HFF-Myc (cell line): ENCODE data around the gene KLF1.

Experiments used
- DNase-seq: peaks from one replicate; pipeline ENCODE4 v3.0.0-alpha.2; 2011; ENCODE audit warnings: low read depth; ENCODE audit errors: extremely low read depth
- H3K4me3 ChIP-seq: replicated peaks from 2 replicates; pipeline ENCODE4 v1.5.1; 2011; ENCODE audit warnings: low read depth, mild to moderate bottlenecking, control low read depth, low read length
- TF ChIP-seq, protein P1 (sequence below): IDR thresholded peaks from 2 replicates; pipeline ENCODE4 v1.5.1; 2012; ENCODE audit warnings: mild to moderate bottlenecking, low read depth, low read length, control low read depth; ENCODE audit errors: missing control alignments

The KLF1 gene

GRCh38 chr19:12886969-12887747, at the start of gene KLF1:
Gene KLF1, minus strand, starts transcription at chr19:12887201. Its CDS starts 61 bp downstream, at chr19:12887140.
- H3K4me3 ChIP-seq, result no peak within 1 kb of the TSS
- TF ChIP-seq, protein P1, sequence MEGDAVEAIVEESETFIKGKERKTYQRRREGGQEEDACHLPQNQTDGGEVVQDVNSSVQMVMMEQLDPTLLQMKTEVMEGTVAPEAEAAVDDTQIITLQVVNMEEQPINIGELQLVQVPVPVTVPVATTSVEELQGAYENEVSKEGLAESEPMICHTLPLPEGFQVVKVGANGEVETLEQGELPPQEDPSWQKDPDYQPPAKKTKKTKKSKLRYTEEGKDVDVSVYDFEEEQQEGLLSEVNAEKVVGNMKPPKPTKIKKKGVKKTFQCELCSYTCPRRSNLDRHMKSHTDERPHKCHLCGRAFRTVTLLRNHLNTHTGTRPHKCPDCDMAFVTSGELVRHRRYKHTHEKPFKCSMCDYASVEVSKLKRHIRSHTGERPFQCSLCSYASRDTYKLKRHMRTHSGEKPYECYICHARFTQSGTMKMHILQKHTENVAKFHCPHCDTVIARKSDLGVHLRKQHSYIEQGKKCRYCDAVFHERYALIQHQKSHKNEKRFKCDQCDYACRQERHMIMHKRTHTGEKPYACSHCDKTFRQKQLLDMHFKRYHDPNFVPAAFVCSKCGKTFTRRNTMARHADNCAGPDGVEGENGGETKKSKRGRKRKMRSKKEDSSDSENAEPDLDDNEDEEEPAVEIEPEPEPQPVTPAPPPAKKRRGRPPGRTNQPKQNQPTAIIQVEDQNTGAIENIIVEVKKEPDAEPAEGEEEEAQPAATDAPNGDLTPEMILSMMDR, result no peak
- DNase-seq, result no peak

DNA sequence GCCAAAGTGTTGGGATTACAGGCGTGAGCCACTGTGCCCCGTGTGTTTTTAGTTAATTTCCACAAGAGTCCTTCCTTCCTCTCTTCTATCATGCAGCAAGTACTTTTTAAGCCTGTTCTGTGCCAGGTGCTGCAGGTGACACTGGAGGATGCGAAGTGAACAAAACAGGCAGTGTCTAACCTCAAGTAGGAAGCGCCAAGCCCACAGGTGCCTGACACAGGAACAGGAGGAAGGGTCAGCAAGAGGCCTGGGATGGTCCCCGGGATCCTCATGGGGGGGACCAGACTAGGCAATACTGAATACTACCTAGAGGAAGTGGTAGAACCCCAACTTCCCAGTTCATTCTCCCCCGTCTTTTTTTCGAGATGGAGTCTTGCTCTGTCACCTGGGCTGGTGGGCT, 49.6 kb upstream of the KLF1 start:
- TF ChIP-seq, protein P1, result no peak
- H3K4me3 ChIP-seq, result no peak overlapping the region

GRCh38 chr19:12935071-12935470, 48.1 kb upstream of the KLF1 start:
- TF ChIP-seq, protein P1, result no peak
- no peak for DNase-seq
- H3K4me3 ChIP-seq, result no peak overlapping the region

More for the DNA sequence above, 49.6 kb upstream of the KLF1 start:
- DNase-seq, result no peak

DNA sequence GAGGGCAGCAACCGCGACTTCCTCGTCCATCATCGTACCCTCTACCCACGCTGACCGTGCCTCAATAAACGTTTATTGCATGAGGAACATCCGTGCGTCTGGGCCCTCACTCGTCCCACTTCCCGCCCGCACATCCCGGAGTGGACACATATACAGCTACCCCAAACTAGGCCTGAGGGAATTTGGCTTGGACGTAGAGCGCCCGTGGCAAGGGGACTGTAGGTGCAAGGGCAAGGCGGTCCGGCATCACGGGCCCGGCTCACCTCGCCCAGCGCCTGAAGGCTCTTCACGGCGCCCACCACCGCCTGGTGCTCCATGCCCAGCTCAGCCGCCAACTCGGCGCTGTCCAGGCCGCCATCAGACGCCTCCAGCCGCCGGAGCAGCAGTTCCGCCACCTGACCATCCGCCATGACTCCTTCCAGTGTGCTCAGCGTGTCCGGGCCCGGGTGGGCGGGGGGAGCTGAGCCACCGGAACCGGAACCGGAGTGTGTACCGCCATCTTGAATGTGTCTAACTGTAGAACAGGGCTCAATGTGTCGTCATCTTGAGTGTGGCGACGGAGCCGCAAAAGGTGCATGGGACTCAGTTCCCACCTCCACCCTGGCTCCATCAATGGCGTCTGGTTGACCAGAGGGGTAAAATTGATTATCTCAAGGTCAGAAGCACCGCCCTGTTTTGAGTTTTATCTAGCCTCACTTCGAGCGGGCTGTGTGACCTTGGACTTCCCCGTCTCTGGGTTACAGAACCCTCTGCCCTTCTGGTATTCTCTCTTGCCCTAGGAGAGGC, 46.5 kb upstream of the KLF1 start, which contains the start of gene FARSA:
Gene FARSA, minus strand, starts transcription at position 425 of the 786 bp plus-strand sequence. Its CDS starts 15 bp downstream, at position 410.
- DNase-seq, result peak; percentile 76
- peak within 1 kb of the TSS; percentile 99 for H3K4me3 ChIP-seq

DNA sequence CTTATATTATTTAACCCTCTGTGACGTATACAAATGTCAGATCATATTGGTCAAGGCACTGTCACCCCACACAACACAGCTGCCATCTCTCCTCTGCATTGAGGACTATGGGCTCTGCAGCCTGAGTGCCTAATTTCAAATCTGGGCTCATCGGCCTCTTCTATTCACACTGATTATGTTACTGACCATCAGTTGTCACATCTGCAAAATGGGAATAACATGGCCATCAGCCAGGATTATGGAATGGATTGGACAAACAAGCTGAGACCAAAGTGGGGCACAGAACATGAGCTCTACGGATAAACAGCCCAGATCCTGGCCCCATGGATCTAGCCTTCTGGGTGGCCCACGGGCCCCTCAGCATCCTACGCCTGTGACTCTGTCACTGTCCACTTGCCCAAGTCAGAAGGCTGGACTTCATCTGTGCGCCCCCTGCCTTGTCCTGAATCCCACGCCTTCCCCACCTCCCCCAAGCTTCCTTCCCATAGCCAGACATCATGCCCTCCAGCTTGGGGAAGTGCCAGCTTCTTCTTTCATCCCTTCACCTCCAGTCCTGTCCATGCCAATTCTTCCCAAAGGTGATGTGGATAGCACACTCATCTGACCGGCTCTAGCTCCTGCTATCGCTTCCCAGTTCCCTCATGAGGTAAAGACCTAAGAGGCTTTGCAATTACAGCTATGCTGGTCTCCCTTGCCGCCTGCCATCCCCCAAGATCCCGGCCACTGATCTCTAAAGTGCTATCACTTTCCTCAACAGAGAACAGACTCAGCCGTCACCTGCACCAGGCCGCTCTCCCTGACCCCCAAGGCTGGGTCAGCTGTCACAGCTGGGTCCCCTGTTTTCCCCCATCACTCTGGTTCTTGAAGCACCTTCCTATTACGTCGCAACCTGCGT, 45.6 kb upstream of the KLF1 start:
- TF ChIP-seq, protein P1, result no peak
- H3K4me3 ChIP-seq, result peak overlapping the region; percentile 99
- DNase-seq, result no peak

More for the DNA sequence above, 46.5 kb upstream of the KLF1 start, which contains the start of gene FARSA:
- TF ChIP-seq, protein P1, result no peak

DNA sequence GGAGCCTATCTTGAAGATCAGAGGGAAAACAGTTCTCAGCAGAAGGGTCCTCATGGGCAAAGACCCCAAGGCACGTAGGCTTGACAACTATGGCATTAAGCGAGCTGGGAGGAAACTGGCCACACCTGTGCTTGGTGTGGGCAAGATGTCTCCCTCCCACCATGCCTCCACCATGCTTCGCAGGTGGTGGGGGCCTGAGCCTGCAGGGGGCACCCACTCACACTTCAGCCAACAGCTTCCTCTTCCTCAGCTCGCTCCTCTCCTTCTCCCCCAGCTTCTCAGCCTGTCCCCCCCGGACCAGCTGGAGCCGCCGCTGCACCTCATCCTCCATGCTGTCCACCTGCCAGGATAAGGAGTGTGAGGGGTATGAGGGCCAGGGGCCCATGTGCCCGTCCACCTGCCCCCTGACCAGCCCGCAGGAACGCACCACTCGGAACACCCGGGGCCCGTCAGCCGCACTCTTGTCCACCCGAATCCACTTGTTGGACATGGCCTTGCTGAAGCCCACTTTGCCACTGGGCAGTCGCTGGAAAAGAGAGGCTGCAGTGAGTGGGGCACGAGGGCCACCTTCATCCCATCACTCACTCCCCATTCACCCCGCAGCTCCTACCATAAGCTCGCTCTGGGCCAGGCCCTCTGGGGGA, 43.1 kb upstream of the KLF1 start:
- DNase-seq, result no peak
- H3K4me3 ChIP-seq, result no peak overlapping the region
- TF ChIP-seq, protein P1, result peak; percentile 6
